Colonic mucosa (tissue), 4 donors: Measurements from ENCODE around the gene PRRC2A. TPM values are rescaled to one million over a fixed set of nuclear protein-coding genes. Genes with fewer than 3 reads are reported as not detected.
A peak's percentile ranks its signal among the peaks of the same experiment; 100 is the strongest.

Source experiments
- DNase-seq: peaks from one replicate; pipeline ENCODE4 v3.0.0-alpha.2; 2020
- H3K27ac ChIP-seq: fragments of 200-600 bp; one replicate; pipeline ENCODE4 v1.8.0; 2021
- H3K27me3 ChIP-seq: fragments of 200-600 bp; one replicate; pipeline ENCODE4 v1.8.0; 2021
- H3K36me3 ChIP-seq: fragments of 200-600 bp; one replicate; pipeline ENCODE4 v1.8.0; 2021
- H3K4me1 ChIP-seq: fragments of 200-600 bp; one replicate; pipeline ENCODE4 v1.8.0; 2021; ENCODE audit warnings: mild to moderate bottlenecking
- H3K4me3 ChIP-seq: fragments of 200-600 bp; one replicate; pipeline ENCODE4 v1.8.0; 2021
- H3K9ac ChIP-seq, 2 donors: one replicate each; pipeline ENCODE4 v1.7.0; 2013; ENCODE audit warnings: control low read depth in 2 of 2, low read depth in 2 of 2, low read length in 2 of 2
- H3K9me3 ChIP-seq: fragments of 200-600 bp; one replicate; pipeline ENCODE4 v1.8.0; 2021
- intact Hi-C: fragments of 100-400 bp; cut with DNase I; formaldehyde crosslinking; loops from one replicate; pipeline ENCODE4 v1.14.1; 2022
- total RNA-seq, 2 donors: library from RNA; stranded (reverse); fragmentation: NEBNext Ultra II Directional in 1 of 2; extraction: Animal tissue kit (Norgen Biotek cat#: 25700) in 1 of 2; gene quantifications; one replicate each; pipeline ENCODE4 v1.2.1, GENCODE V29; 2021
- TF ChIP-seq, protein P1 (sequence below): fragments of 200-600 bp; IDR thresholded peaks from one replicate; pipeline ENCODE4 v1.8.0; 2022; ENCODE audit warnings: antibody characterized with exemption, mild to moderate bottlenecking
- donor health status: healthy.
- donor health status: DM: no; HTN: no; CAD: no.
- donor health status: DM: no; HTN: no; CAD: no.

The PRRC2A gene
- total RNA-seq, 2 donors from 2014 or later, result 107 to 171 TPM

DNA sequence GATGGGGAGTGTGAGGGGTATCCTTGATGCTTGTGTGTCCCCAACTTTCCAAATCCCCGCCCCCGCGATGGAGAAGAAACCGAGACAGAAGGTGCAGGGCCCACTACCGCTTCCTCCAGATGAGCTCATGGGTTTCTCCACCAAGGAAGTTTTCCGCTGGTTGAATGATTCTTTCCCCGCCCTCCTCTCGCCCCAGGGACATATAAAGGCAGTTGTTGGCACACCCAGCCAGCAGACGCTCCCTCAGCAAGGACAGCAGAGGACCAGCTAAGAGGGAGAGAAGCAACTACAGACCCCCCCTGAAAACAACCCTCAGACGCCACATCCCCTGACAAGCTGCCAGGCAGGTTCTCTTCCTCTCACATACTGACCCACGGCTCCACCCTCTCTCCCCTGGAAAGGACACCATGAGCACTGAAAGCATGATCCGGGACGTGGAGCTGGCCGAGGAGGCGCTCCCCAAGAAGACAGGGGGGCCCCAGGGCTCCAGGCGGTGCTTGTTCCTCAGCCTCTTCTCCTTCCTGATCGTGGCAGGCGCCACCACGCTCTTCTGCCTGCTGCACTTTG, 45.1 kb upstream of the PRRC2A start, which contains the start of gene TNF:
TNF (plus strand) TSS at position 231 of the 567 bp plus-strand sequence; CDS start at position 408, 177 bp downstream.
- H3K9ac ChIP-seq, result peak within 1 kb of the TSS; percentile 13 to 46

DNA sequence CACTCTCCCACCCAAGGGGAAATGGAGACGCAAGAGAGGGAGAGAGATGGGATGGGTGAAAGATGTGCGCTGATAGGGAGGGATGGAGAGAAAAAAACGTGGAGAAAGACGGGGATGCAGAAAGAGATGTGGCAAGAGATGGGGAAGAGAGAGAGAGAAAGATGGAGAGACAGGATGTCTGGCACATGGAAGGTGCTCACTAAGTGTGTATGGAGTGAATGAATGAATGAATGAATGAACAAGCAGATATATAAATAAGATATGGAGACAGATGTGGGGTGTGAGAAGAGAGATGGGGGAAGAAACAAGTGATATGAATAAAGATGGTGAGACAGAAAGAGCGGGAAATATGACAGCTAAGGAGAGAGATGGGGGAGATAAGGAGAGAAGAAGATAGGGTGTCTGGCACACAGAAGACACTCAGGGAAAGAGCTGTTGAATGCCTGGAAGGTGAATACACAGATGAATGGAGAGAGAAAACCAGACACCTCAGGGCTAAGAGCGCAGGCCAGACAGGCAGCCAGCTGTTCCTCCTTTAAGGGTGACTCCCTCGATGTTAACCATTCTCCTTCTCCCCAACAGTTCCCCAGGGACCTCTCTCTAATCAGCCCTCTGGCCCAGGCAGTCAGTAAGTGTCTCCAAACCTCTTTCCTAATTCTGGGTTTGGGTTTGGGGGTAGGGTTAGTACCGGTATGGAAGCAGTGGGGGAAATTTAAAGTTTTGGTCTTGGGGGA, 44.4 kb upstream of the PRRC2A start:
- H3K4me3 ChIP-seq, result peak overlapping the region; percentile 34
- no peak for DNase-seq
- TF ChIP-seq, protein P1, sequence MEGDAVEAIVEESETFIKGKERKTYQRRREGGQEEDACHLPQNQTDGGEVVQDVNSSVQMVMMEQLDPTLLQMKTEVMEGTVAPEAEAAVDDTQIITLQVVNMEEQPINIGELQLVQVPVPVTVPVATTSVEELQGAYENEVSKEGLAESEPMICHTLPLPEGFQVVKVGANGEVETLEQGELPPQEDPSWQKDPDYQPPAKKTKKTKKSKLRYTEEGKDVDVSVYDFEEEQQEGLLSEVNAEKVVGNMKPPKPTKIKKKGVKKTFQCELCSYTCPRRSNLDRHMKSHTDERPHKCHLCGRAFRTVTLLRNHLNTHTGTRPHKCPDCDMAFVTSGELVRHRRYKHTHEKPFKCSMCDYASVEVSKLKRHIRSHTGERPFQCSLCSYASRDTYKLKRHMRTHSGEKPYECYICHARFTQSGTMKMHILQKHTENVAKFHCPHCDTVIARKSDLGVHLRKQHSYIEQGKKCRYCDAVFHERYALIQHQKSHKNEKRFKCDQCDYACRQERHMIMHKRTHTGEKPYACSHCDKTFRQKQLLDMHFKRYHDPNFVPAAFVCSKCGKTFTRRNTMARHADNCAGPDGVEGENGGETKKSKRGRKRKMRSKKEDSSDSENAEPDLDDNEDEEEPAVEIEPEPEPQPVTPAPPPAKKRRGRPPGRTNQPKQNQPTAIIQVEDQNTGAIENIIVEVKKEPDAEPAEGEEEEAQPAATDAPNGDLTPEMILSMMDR, result no peak
- peak overlapping the region; percentile 13 to 46 for H3K9ac ChIP-seq
- H3K27ac ChIP-seq, result peak overlapping the region; percentile 34
- peaks cover 4% of the 10 kb centered on the region for H3K4me1 ChIP-seq
- intact Hi-C loops, result no loop called here
- H3K27me3 ChIP-seq, result no peaks in the 10 kb centered on the region
- H3K9me3 ChIP-seq, result no peaks in the 10 kb centered on the region
- H3K36me3 ChIP-seq, result no peaks in the 10 kb centered on the region

More for the DNA sequence above, 45.1 kb upstream of the PRRC2A start, which contains the start of gene TNF:
- H3K27ac ChIP-seq, result peak within 1 kb of the TSS; percentile 34
- DNase-seq, result peak; percentile 62
- H3K4me1 ChIP-seq, result peaks cover under 1% of the 10 kb centered on the region
- no peaks in the 10 kb centered on the region for H3K36me3 ChIP-seq
- TF ChIP-seq, protein P1, result no peak
- intact Hi-C loops, result no loop called here
- H3K27me3 ChIP-seq, result no peaks in the 10 kb centered on the region
- peak within 1 kb of the TSS; percentile 34 for H3K4me3 ChIP-seq
- no peaks in the 10 kb centered on the region for H3K9me3 ChIP-seq

DNA sequence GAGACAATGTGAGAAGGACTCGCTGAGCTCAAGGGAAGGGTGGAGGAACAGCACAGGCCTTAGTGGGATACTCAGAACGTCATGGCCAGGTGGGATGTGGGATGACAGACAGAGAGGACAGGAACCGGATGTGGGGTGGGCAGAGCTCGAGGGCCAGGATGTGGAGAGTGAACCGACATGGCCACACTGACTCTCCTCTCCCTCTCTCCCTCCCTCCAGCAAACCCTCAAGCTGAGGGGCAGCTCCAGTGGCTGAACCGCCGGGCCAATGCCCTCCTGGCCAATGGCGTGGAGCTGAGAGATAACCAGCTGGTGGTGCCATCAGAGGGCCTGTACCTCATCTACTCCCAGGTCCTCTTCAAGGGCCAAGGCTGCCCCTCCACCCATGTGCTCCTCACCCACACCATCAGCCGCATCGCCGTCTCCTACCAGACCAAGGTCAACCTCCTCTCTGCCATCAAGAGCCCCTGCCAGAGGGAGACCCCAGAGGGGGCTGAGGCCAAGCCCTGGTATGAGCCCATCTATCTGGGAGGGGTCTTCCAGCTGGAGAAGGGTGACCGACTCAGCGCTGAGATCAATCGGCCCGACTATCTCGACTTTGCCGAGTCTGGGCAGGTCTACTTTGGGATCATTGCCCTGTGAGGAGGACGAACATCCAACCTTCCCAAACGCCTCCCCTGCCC, 43.5 kb upstream of the PRRC2A start:
- H3K27ac ChIP-seq, result no peak overlapping the region
- peak overlapping the region; percentile 34 for H3K4me3 ChIP-seq
- no peaks in the 10 kb centered on the region for H3K9me3 ChIP-seq
- TF ChIP-seq, protein P1, result no peak
- no peaks in the 10 kb centered on the region for H3K27me3 ChIP-seq
- intact Hi-C loops, result no loop called here
- peaks cover 4% of the 10 kb centered on the region for H3K4me1 ChIP-seq
- H3K9ac ChIP-seq, result peak overlapping the region in 1 of 2 donors; percentile 12
- H3K36me3 ChIP-seq, result no peaks in the 10 kb centered on the region
- no peak for DNase-seq

DNA sequence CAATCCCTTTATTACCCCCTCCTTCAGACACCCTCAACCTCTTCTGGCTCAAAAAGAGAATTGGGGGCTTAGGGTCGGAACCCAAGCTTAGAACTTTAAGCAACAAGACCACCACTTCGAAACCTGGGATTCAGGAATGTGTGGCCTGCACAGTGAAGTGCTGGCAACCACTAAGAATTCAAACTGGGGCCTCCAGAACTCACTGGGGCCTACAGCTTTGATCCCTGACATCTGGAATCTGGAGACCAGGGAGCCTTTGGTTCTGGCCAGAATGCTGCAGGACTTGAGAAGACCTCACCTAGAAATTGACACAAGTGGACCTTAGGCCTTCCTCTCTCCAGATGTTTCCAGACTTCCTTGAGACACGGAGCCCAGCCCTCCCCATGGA, 42.9 kb upstream of the PRRC2A start:
- TF ChIP-seq, protein P1, result no peak
- DNase-seq, result no peak
- H3K27me3 ChIP-seq, result no peaks in the 10 kb centered on the region
- intact Hi-C loops, result no loop called here
- peaks cover 4% of the 10 kb centered on the region for H3K4me1 ChIP-seq
- no peak overlapping the region for H3K27ac ChIP-seq
- H3K36me3 ChIP-seq, result no peaks in the 10 kb centered on the region
- no peak overlapping the region for H3K9ac ChIP-seq
- no peak overlapping the region for H3K4me3 ChIP-seq
- H3K9me3 ChIP-seq, result no peaks in the 10 kb centered on the region

DNA sequence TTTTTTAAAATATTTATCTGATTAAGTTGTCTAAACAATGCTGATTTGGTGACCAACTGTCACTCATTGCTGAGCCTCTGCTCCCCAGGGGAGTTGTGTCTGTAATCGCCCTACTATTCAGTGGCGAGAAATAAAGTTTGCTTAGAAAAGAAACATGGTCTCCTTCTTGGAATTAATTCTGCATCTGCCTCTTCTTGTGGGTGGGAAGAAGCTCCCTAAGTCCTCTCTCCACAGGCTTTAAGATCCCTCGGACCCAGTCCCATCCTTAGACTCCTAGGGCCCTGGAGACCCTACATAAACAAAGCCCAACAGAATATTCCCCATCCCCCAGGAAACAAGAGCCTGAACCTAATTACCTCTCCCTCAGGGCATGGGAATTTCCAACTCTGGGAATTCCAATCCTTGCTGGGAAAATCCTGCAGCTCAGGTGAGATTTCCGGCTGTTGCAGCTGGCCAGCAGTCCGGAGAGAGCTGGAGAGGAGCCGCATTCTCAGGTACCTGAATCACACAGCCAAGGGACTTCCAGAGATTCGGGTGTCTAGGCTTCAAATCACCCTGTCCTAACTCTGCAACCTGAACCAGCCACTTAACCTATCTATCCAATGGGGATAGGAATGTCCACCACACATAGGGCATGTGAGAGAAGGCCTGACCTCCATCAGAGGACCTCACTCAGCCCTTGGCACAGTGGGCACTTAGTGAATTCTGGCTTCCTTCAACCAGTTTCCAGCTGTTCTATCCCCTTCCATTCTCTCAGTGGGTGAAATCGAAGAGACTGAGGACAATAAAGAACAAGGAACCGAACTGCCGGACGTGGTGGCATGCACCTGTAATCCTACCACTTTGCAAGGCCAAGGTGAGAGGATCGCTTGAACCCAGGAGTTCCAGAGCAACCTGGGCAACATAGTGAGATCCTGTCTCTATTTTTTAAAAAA, 42.1 kb upstream of the PRRC2A start:
- no peaks in the 10 kb centered on the region for H3K9me3 ChIP-seq
- H3K27me3 ChIP-seq, result no peaks in the 10 kb centered on the region
- no peak overlapping the region for H3K27ac ChIP-seq
- no peak overlapping the region for H3K9ac ChIP-seq
- no peak overlapping the region for H3K4me3 ChIP-seq
- intact Hi-C loops, result no loop called here
- no peaks in the 10 kb centered on the region for H3K36me3 ChIP-seq
- peaks cover 4% of the 10 kb centered on the region for H3K4me1 ChIP-seq
- TF ChIP-seq, protein P1, result no peak
- no peak for DNase-seq
